Gastroesophageal sphincter (tissue), 3 donors: ENCODE results near the gene WNT2.

Experiments
- POLR2A ChIP-seq, 2 donors: fragments of 450-650 bp; IDR thresholded peaks; one replicate each; pipeline ENCODE4 v1.6.1; 2017; ENCODE audit warnings: antibody characterized with exemption in 2 of 2, mild to moderate bottlenecking in 2 of 2, moderate library complexity in 1 of 2
- TF ChIP-seq, protein P1 (sequence below), 4 experiments: fragments of 200-600 bp in 2 of 4; fragments of 450-650 bp in 2 of 4; sonication (generic) in 1 of 4; IDR thresholded peaks; one replicate each; pipeline ENCODE4 v1.5.1; 2017 to 2019; ENCODE audit warnings: antibody characterized with exemption in 4 of 4, mild to moderate bottlenecking in 2 of 4, moderate library complexity in 2 of 4

DNA sequence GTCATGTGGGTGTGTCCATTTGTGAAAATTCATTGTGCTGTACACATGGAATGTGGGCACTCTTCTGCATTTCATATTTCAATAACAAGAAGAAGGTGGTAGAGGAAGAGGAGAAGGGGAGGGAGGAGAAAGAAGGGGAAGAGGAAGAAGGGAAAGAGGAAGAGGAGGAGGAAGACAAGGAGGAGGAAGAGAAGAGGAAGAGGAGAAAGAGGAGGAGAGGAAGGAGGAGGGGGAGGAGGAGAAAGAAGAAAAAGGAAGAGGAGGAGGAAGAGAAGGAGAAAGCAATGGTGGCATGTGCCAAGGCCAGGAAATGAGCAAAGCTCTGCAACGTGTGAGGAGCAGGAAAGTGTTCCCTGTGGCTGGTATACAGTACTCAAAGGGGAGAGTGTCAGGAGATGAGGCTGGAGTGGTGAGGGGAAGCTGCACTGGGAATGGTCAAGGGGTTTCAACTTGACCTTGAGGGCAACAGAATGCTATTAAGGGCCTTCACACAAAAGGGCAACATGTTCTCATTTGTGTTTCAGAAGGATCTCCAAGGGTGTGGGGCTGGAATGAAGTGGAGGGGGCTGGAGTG lies 40.5 kb downstream of the WNT2 start:
- TF ChIP-seq POLR2A (IDR thresholded peaks at IDR 0.05), result no peak
- TF ChIP-seq, protein P1, sequence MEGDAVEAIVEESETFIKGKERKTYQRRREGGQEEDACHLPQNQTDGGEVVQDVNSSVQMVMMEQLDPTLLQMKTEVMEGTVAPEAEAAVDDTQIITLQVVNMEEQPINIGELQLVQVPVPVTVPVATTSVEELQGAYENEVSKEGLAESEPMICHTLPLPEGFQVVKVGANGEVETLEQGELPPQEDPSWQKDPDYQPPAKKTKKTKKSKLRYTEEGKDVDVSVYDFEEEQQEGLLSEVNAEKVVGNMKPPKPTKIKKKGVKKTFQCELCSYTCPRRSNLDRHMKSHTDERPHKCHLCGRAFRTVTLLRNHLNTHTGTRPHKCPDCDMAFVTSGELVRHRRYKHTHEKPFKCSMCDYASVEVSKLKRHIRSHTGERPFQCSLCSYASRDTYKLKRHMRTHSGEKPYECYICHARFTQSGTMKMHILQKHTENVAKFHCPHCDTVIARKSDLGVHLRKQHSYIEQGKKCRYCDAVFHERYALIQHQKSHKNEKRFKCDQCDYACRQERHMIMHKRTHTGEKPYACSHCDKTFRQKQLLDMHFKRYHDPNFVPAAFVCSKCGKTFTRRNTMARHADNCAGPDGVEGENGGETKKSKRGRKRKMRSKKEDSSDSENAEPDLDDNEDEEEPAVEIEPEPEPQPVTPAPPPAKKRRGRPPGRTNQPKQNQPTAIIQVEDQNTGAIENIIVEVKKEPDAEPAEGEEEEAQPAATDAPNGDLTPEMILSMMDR (IDR thresholded peaks at IDR 0.05), result no peak
